HepG2 (cell line): ENCODE data around the gene RPTOR.

Experiments
- CREB1 ChIP-seq, 2 experiments: fragments of 450-650 bp in 1 of 2; IDR thresholded peaks; 2 replicates each; pipeline ENCODE4 v1.6.1; 2016 to 2017; ENCODE audit warnings: control low read depth in 1 of 2, mild to moderate bottlenecking in 1 of 2, missing compliant biosample characterization in 1 of 2, missing genetic modification characterization in 1 of 2
- ESRRA ChIP-seq: sonication (generic); formaldehyde crosslinking; IDR thresholded peaks from 2 replicates; pipeline ENCODE4 v1.5.1; 2020; ENCODE audit warnings: mild to moderate bottlenecking, low read depth, missing genetic modification reagents
- KLF11 ChIP-seq: IDR thresholded peaks from 2 replicates; pipeline ENCODE4 v1.6.1; 2016; ENCODE audit warnings: missing compliant biosample characterization
- PHF20 ChIP-seq: sonication (generic); formaldehyde crosslinking; IDR thresholded peaks from 2 replicates; pipeline ENCODE4 v1.5.0; 2020; ENCODE audit warnings: mild to moderate bottlenecking, missing genetic modification reagents
- TOE1 ChIP-seq: sonication (generic); formaldehyde crosslinking; IDR thresholded peaks from 2 replicates; pipeline ENCODE4 v1.4.0; 2020; ENCODE audit warnings: mild to moderate bottlenecking, missing genetic modification reagents
- ZNF484 ChIP-seq: sonication (generic); formaldehyde crosslinking; IDR thresholded peaks from 2 replicates; pipeline ENCODE4 v1.5.1; 2020; ENCODE audit warnings: mild to moderate bottlenecking, low read depth, missing genetic modification reagents, borderline replicate concordance

DNA sequence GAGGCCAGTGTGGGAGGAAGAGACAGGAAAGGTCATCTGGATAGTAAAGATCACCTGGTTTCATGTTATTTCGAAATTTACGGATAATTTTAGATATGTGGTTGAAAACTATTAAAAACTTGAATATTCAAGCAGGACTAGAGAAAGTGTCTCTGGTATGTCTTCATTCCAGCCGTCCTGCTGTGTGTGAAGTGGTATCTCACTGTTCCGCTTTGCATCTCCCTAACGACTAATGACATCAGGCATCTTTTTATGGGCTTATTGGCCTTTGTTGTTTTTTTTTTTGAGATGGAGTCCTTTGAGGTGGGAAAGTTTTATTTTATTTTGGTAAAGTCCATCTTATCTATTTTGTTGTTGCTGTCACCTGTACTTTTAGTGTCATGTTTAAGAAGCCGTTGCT, 232.6 kb downstream of the RPTOR start:
- no peak for TF ChIP-seq CREB1 (IDR thresholded peaks at IDR 0.05)
- TF ChIP-seq CREB1 (CRISPR knock-in tag; IDR thresholded peaks at IDR 0.05): no peak
- no peak for TF ChIP-seq TOE1
- no peak for TF ChIP-seq PHF20 (CRISPR knock-in tag)
- TF ChIP-seq KLF11: no peak
- no peak for TF ChIP-seq ESRRA
- TF ChIP-seq ZNF484: no peak
